Measurements from ENCODE around the gene RGPD8. TPM values are rescaled to one million over a fixed set of nuclear protein-coding genes. Genes with fewer than 3 reads are reported as not detected.
"Not testable (repeated sequence)": the region's sequence is repeated elsewhere in the genome, so short reads cannot be mapped to it uniquely, and the experiment has no call there.

The RGPD8 gene
- total and polyA plus RNA-seq, 2 donors = 3.8 to 55.9 TPM

DNA sequence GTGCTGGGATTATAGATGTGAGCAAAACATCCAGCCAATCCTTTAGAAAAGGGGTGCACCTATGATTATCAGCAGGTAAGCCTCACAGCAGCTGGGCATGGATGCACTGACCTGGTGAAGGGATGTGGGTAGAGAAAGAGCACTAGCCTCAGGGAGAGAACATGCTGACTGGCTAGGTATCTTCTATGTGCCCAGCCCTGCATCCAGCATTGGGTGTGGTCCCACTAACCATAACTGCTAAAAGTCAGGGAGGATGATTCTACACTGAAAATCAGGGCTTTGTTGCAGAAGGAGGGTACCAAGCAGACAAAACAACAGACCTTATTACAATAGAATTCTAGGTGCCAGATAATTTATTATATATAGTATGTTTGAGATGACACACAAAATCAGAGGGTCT is 21.1 kb upstream of the RGPD8 start:
- H3K27ac ChIP-seq (ENCODE audit: low read depth) = no peak overlapping the region
- H3K36me3 ChIP-seq (ENCODE audit: insufficient read depth) = no peaks in the 10 kb centered on the region
- DNase-seq (ENCODE audit: extremely low spot score) = no peak
- H3K4me1 ChIP-seq (ENCODE audit: insufficient read depth) = no peaks in the 10 kb centered on the region
- no peak overlapping the region for H3K4me3 ChIP-seq (ENCODE audit: low read depth, low read length)

- H3K27ac ChIP-seq (ENCODE audit: low read depth) = no peak overlapping the region
- H3K4me3 ChIP-seq (ENCODE audit: low read depth, low read length) = no peak overlapping the region
- no peaks in the 10 kb centered on the region for H3K36me3 ChIP-seq (ENCODE audit: insufficient read depth)
- no peak for DNase-seq (ENCODE audit: extremely low spot score)
- WGBS = 96% methylated on average over 1 of the region's 1 CpG
- H3K4me1 ChIP-seq (ENCODE audit: insufficient read depth) = no peaks in the 10 kb centered on the region
Measured at GRCh38 chr2:112451317-112451716, 17.9 kb upstream of the RGPD8 start.

GRCh38 chr2:112449854-112450253 is 16.4 kb upstream of the RGPD8 start:
- Histone ChIP-seq H3K4me3 (ENCODE audit: low read depth, low read length) (no peak overlapping the region), H3K36me3 (ENCODE audit: insufficient read depth) (no peaks in the 10 kb centered on the region), H3K4me1 (ENCODE audit: insufficient read depth) (no peaks in the 10 kb centered on the region), H3K27ac (ENCODE audit: low read depth) (no peak overlapping the region)
- WGBS = 94% methylated on average over 4 of the region's 4 CpGs
- DNase-seq (ENCODE audit: extremely low spot score) = no peak

DNA sequence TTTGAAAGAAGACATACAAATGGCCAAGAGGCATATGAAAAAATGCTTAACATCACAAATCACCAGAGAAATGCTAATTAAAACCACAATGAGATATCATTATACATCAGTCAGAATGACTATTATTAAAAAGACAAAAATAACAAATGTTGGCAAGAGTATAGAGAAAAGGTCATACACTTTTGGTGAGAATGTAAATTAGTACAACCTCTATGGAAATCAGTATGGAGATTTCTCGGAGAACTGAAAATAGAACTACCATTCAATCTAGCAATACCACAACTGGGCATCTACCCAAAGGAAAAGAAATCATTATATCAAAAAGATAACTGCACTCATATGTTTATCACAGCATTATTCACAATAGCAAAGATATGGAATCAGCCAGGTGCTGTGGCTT is 10.8 kb upstream of the RGPD8 start:
- not testable (repeated sequence) for H3K4me1 ChIP-seq (ENCODE audit: insufficient read depth); H3K4me3 ChIP-seq (ENCODE audit: low read depth, low read length); DNase-seq (ENCODE audit: extremely low spot score); H3K36me3 ChIP-seq (ENCODE audit: insufficient read depth); H3K27ac ChIP-seq (ENCODE audit: low read depth)
- whole genome bisulfite sequencing = 100% methylated on average over 1 of the region's 1 CpG

GRCh38 chr2:112438603-112439261 is 5.3 kb upstream of the RGPD8 start:
- not testable (repeated sequence) for H3K4me1 ChIP-seq (ENCODE audit: insufficient read depth); H3K27ac ChIP-seq (ENCODE audit: low read depth); H3K36me3 ChIP-seq (ENCODE audit: insufficient read depth); H3K4me3 ChIP-seq (ENCODE audit: low read depth, low read length); DNase-seq (ENCODE audit: extremely low spot score)
- 71% methylated on average over 6 of the region's 6 CpGs for WGBS

DNA sequence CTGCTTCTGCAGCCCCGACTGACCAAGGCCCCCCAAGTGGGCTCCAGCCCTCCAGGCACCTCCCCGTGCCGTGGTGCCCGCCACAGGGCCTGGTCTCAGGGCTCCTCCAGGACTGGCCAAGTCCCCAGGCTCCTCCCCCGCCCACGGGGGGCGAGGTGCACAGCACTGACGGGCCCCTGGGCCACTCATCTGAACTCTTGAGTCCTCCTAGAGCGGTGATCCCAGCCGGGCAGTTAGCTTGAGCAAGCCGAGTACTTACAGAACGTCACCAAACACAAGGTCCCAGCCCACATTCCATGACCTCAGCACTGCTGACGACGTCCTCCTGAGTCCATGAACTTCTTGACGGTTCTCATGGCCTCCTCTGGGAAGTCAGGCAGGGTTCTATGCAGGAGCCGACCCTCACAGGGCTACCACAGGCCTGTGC is 4.0 kb upstream of the RGPD8 start:
- WGBS = 80% methylated on average over 16 of the region's 16 CpGs
- H3K27ac ChIP-seq (ENCODE audit: low read depth); H3K4me3 ChIP-seq (ENCODE audit: low read depth, low read length); H3K4me1 ChIP-seq (ENCODE audit: insufficient read depth); DNase-seq (ENCODE audit: extremely low spot score); H3K36me3 ChIP-seq (ENCODE audit: insufficient read depth): not testable (repeated sequence)

- not testable (repeated sequence) for H3K27ac ChIP-seq (ENCODE audit: low read depth); H3K4me3 ChIP-seq (ENCODE audit: low read depth, low read length); H3K36me3 ChIP-seq (ENCODE audit: insufficient read depth); DNase-seq (ENCODE audit: extremely low spot score); H3K4me1 ChIP-seq (ENCODE audit: insufficient read depth)
- 93% methylated on average over 10 of the region's 10 CpGs for WGBS
Measured at GRCh38 chr2:112436993-112437392, 3.5 kb upstream of the RGPD8 start.

- H3K36me3 ChIP-seq (ENCODE audit: insufficient read depth); H3K4me1 ChIP-seq (ENCODE audit: insufficient read depth); DNase-seq (ENCODE audit: extremely low spot score); H3K27ac ChIP-seq (ENCODE audit: low read depth); H3K4me3 ChIP-seq (ENCODE audit: low read depth, low read length): not testable (repeated sequence)
- 90% methylated on average over 18 of the region's 18 CpGs for WGBS
Measured at GRCh38 chr2:112435716-112436431, 2.4 kb upstream of the RGPD8 start.

DNA sequence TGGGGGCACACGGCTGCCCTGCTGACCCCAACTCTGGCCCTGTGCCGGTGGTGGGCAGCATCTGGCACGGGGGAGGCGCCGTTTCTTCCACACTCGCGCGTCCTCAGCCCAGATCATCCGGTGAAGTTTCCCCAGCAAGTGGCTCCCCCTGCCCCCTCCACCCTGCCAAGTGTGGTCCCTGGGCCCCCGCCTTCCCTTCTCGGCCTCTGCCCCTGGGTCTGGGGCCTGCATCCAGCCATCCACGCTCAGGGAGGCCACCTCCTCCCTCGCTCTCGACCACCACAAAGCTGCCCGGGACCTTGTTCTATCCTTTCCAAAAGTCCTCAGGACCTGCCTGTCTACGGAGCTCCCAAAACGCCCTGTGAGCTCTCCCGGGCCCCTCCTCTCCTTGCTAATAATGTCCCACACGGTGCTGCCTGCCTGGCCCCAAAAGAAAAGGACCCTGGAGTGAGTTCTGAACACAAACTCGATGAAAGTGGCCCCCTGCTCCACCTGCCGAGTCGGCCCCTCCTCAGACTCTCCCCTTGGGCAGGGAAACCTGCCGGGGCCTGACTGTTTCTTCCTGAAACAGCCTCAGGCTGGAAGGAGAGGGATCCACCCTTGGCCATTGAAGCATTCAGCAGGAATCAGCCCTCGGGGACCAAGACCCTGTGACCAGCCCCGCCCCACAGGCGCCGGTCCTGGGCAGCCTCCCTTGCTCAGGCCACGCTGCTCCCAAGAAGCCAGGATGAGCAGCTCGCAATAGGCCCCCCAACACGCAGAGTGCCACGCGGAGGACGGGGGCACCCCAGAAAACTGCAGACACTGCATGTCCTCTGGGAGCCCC is 1.7 kb upstream of the RGPD8 start:
- not testable (repeated sequence) for H3K36me3 ChIP-seq (ENCODE audit: insufficient read depth); DNase-seq (ENCODE audit: extremely low spot score); H3K4me1 ChIP-seq (ENCODE audit: insufficient read depth); H3K27ac ChIP-seq (ENCODE audit: low read depth); H3K4me3 ChIP-seq (ENCODE audit: low read depth, low read length)
- WGBS = 73% methylated on average over 33 of the region's 33 CpGs

GRCh38 chr2:112433932-112434730 is 686 bp upstream of the RGPD8 start:
- 79% methylated on average over 31 of the region's 31 CpGs for WGBS
- no peak overlapping the region for H3K27ac ChIP-seq (ENCODE audit: low read depth)
- H3K36me3 ChIP-seq (ENCODE audit: insufficient read depth) = no peaks in the 10 kb centered on the region
- no peaks in the 10 kb centered on the region for H3K4me1 ChIP-seq (ENCODE audit: insufficient read depth)
- DNase-seq (ENCODE audit: extremely low spot score) = no peak
- no peak overlapping the region for H3K4me3 ChIP-seq (ENCODE audit: low read depth, low read length)

DNA sequence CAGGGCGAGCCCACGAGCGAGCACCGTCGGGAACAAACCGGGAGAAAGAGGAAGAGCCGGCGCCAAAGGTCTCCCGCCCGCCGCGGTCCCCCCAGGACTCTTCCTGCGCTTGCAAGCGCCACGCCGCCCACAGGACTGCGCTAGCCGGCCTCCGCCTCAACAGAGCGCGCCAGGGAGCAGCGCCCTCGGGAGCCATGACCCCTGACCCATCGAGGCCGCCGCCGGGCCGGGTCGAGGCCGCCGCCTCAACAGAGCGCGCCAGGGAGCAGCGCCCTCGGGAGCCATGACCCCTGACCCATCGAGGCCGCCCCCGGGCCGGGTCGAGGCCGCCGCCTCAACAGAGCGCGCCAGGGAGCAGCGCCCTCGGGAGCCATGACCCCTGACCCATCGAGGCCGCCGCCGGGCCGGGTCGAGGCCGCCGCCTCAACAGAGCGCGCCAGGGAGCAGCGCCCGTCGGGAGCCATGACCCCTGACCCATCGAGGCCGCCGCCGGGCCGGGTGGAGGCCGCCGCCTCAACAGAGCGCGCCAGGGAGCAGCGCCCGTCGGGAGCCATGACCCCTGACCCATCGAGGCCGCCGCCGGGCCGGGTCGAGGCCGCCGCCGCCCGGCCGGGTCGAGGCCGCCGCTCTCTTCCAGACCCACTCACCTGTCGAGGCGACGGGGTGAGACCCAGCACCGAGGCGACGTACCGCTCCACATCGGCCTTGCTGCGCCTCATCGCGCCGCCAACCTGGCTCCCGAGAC is 538 bp downstream of the RGPD8 start:
- peak overlapping the region; percentile 67 for H3K27ac ChIP-seq (ENCODE audit: low read depth)
- not testable (repeated sequence) for H3K36me3 ChIP-seq (ENCODE audit: insufficient read depth); H3K4me1 ChIP-seq (ENCODE audit: insufficient read depth); DNase-seq (ENCODE audit: extremely low spot score)
- peak overlapping the region; percentile 45 for H3K4me3 ChIP-seq (ENCODE audit: low read depth, low read length)
- 3% methylated on average over 94 of the region's 98 CpGs for WGBS

GRCh38 chr2:112432390-112432734 is 1.1 kb downstream of the RGPD8 start:
- not testable (repeated sequence) for H3K4me1 ChIP-seq (ENCODE audit: insufficient read depth); H3K36me3 ChIP-seq (ENCODE audit: insufficient read depth); DNase-seq (ENCODE audit: extremely low spot score); H3K27ac ChIP-seq (ENCODE audit: low read depth)
- H3K4me3 ChIP-seq (ENCODE audit: low read depth, low read length) = peak overlapping the region; percentile 35
- WGBS = 25% methylated on average over 22 of the region's 22 CpGs

Data from urinary bladder (tissue), 4 donors.